GM19328 (cell line): Measurements from ENCODE around the gene ACSL6.

Experiments used
- ATAC-seq: cut with Tn5 transposase; IDR thresholded peaks from one replicate; pipeline ENCODE4 v1.9.1; 2021; ENCODE audit warnings: mild to moderate bottlenecking, moderate library complexity; ENCODE audit not compliant: unreplicated experiment

ACSL6 gene

DNA sequence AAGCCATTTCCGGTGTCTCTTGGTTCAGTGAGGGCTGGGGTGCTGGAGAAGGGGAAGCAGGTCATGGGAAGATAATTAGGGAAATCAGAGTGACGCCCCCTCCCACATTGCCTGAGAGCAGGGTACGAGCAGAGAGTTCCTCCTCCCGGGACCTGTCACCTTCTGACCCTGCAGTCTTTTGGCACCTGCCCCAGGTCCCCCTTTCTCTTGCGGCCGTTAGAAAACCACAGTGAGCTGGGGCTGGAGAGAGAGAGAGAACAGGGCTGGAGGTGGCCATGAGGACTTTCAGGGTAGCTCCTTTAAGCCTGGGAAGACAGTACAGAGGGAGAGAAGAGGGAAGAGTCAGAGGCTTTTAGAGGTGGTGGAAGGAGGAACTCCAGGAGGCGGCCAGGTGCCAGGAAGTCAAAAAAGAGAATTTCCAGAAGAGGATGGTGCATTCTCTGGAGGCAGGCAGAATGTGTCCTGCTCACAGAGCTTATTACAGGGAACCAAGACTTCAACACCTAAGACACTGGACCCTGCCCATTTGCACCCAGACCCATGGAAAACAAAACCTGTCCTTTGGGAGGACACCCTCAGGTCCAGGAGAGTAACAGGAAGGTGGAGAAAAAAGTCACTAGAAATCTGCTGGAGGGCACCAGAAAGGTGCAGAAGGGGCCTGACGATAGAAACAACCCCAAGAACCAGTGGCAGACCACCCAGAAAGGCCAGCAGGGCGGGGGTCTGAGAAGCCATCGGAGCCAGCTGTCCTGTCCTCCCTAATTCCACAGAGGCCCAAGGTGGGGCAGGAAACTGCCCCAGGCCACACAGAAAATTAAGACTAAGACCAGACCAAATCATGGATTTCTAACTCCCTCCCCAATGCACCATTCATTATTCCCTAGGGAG is 6.5 kb upstream of the ACSL6 start:
- no peak for ATAC-seq

GRCh38 chr5:132017316-132017715 is 5.9 kb upstream of the ACSL6 start:
- ATAC-seq, result no peak

DNA sequence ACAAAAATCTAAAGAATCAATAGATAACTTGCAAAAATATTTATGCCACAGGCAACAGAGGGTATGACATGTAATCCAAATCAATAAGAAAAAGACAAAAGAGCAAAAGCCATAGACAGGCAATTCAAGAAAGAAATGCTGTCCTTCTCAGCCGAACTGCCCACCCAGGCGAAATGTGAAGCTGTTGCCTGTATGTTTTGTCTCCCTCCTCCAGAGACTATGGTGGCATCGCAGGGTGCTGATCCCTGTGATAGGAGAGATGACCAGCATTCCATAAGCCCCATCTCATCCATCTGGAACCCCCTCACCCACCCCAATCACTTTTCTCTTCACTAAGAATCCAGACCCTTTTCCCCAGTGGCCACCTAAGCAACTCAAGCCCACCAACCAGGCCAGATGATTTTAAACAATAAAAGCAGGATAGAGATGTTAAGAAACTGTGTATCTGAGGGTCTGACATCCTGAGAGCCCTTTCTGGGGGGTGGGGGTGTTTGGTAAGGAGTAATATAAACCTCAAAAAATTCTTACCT is 5.3 kb upstream of the ACSL6 start:
- no peak for ATAC-seq

DNA sequence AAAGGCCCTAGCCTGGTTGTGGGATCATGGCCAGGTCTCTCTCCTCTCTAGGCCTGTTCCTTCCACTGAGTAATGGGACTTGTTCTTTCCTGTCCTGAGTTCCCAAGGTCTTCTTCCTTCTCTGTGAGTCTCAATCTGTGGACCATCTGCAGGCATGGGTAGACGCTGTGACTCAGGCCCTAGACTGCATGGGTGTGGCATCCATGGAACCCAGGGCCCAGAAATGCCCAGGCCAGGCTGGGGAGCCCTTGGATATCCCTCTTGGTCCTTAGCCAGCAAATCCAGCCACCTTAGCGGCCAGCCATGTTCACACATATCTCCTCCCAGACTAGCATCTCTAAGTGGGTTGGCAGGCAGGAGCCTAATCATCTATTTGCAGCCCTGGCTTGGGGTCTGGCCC is 2.3 kb upstream of the ACSL6 start:
- ATAC-seq, result no peak

- no peak for ATAC-seq
Observed at GRCh38 chr5:132013006-132013689, 1.7 kb upstream of the ACSL6 start.

DNA sequence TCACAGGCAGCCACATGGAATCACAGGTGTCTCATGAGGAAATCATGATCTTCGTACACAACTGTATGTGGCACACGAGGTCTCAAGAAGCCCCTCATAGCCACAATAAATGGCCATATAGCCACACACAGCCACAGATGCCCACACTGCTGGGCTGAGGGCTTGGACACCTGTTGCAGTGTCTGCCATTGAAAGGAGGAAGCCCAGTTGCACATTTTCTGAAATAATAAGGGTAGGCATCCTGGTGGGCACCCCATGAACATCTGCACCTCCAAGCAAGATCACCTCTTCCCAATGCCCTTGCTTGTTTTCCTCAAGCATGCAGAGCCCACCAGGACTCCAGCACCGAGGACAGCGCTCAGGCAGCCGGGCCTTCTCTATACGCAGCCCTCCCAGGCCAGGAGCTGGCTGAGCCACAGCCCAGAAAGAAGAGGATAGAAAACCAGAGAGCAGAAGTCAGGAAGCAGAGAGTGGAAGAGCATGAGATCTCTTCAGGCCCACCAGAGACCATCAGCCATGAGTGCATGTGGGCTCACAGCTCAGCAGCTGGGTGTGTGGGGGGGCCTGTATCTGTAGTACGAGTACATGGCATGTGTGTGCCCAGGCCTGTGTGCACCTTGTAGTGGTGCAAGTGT is 1.0 kb upstream of the ACSL6 start:
- no peak for ATAC-seq

DNA sequence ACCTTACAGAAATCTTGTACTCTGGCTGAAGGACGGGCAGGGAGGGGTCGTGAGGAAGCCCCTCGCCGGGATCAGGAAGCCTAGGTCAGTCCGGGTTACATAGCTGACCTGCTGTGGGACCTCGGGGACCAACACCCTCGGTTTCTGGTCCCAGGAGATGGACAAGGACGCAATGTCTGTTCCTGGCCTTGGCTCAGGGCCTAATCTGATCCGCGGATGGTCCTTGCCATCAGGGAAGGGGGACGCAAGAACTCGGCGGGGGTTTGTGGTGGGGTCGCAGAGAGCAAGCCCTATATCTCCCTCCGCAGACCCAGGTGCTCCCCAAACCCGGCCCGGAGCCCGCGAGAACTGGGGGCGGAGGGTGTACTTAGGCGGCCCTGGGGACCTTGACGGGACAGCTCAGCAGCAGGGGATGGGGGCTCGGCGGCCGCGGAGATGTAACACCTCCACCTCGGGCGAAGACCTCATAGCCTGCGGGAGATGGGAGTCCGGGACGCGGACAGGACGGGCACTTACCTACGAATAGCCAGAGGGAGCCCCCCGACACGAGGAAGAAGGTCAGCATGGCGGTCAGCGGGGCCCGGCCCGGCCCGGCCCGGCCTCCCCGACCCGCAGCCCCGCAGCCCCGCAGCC is 353 bp downstream of the ACSL6 start:
- ATAC-seq, result no peak

- ATAC-seq, result no peak
Observed at GRCh38 chr5:132010645-132010988, 841 bp downstream of the ACSL6 start.

DNA sequence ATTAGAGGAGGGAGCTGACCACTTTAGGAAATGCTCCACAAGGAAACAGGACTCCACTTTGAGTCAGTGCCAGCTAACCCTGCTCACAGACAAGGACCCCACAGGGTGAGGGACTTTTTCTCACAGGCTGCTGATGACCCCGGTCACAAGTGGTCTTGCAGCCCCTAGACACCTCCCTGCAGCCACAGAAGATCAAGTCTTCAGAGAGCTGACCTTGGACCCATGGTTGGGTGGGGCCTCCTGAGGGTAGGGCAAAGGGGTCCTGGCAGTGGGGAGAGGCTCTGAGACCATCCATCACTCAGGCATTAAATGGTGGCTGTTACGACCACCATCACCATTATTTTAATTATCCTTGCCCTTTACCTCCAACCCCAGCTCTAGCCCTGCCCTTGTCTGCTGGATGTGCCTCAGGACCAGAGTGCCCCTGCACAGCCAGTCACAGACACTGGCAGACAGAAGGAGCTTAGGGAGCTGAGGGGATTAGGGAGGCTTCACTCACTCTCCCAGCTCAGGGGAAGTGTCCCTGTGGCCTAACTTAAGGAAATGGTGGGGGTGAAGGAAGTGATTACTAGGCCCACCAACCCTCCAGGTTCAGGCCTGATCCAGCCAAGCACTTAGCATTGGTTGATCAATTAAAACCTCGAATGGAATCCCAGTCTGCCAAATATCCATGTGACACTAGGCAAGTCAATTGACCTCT is 1.6 kb downstream of the ACSL6 start:
- ATAC-seq, result no peak

GRCh38 chr5:132008961-132009680 is 2.3 kb downstream of the ACSL6 start:
- no peak for ATAC-seq

DNA sequence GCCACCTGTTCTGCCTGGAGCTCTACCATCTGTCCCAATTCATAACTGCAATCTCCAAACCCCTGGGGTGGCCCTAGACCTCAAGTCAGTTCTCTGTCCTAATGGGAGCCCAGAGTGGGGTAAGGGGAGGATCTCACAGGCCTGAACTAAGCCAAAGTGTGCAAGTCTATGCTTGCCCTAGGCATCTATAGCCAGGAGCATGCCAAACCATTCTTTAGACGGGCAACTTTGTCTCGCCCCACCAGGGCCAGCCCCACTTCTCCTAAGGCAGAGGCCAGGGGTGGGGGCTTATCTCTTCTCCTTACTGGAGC is 3.3 kb downstream of the ACSL6 start:
- ATAC-seq, result no peak

- peak; percentile 60 for ATAC-seq
Observed at GRCh38 chr5:132007399-132008162, 3.9 kb downstream of the ACSL6 start.

- ATAC-seq, result no peak
Observed at GRCh38 chr5:132006331-132007120, 4.9 kb downstream of the ACSL6 start.

DNA sequence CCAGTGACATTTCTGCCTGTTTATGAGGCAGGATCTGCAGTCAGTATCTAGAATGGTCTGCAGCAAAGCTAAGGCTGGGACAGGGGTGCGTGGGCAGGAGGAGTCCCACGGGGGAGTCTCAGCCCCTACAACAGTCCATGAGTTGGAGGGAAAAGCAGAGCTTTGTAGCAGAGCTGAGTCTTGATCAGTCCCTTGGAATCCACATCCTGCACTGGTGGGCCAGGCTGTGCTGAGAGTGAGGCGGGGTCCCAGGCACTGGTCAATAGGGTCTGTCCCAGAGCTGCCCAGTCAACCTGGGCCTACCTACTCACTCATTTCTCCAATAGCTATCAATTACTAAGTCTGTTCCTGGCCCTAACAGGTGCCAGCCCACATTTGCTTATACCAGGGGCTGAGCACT is 5.9 kb downstream of the ACSL6 start:
- ATAC-seq, result no peak

- ATAC-seq, result no peak
Observed at GRCh38 chr5:132003982-132004381, 7.5 kb downstream of the ACSL6 start.

DNA sequence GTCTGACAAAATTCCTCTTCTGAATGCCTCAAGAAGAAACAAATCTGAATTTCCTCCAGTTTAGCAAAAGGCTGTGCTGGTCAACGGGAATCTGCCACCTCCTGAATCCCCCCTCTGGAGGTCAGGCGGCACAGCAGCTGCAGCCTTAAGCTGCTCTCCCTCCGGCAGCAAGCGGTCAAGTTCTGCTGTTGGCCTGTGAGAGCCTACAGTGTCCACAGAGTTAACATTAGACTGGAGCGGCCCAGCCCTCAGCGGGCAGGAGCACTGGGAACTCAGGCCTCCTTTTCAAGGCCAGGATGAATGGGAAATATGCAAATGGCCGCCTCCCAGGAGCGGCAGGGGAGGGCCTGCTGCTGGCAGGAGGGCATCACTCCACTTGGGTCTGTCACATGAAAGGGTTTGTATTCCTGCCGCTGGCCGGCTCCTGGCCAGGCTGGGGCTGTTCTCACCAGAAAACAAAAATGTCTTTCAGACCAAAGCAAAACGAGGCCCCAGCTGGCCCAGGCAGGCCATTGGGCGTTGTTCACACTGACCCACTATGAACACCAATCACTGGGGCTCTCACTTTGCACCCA is 8.2 kb downstream of the ACSL6 start:
- no peak for ATAC-seq

GRCh38 chr5:132002757-132003156 is 8.7 kb downstream of the ACSL6 start:
- no peak for ATAC-seq
